NB4 (cell line): Measurements from ENCODE around the gene CCNC.

Experiments used
- DNase-seq: peaks from one replicate; pipeline ENCODE4 v3.0.0; 2010; ENCODE audit warnings: low read depth
- H3K4me3 ChIP-seq: one replicate; pipeline ENCODE4 v1.5.1; 2011; ENCODE audit warnings: mild to moderate bottlenecking, low read depth, low read length, moderate library complexity
- CTCF ChIP-seq: IDR thresholded peaks from one replicate; pipeline ENCODE4 v1.5.1; 2012; ENCODE audit warnings: low read depth, low read length
- MAX ChIP-seq: IDR thresholded peaks from 2 replicates; pipeline ENCODE4 v1.6.1; 2011; ENCODE audit warnings: low read depth, low read length
- MYC ChIP-seq: IDR thresholded peaks from 2 replicates; pipeline ENCODE4 v1.6.1; 2011; ENCODE audit warnings: low read depth, low read length
- POLR2A ChIP-seq: IDR thresholded peaks from 2 replicates; pipeline ENCODE4 v1.6.1; 2011; ENCODE audit warnings: mild to moderate bottlenecking; ENCODE audit not compliant: insufficient read length; ENCODE audit errors: extremely low read depth

The CCNC gene

GRCh38 chr6:99575544-99576227 lies 7.2 kb upstream of the CCNC start:
- H3K4me3 ChIP-seq, result no peak overlapping the region
- no peak for TF ChIP-seq CTCF
- TF ChIP-seq MAX, result no peak
- no peak for DNase-seq

- TF ChIP-seq POLR2A (no peak), MYC (no peak), CTCF (no peak), MAX (no peak)
- no peak overlapping the region for H3K4me3 ChIP-seq
These were observed 5.6 kb upstream of the CCNC start for GRCh38 chr6:99573980-99574617.

GRCh38 chr6:99563056-99563723 lies 5.3 kb downstream of the CCNC start:
- TF ChIP-seq CTCF, result no peak
- no peak for TF ChIP-seq MYC
- H3K4me3 ChIP-seq, result no peak overlapping the region
- no peak for DNase-seq

More at GRCh38 chr6:99573980-99574617, 5.6 kb upstream of the CCNC start:
- no peak for DNase-seq

GRCh38 chr6:99560668-99561067 lies 7.8 kb downstream of the CCNC start:
- no peak for DNase-seq
- H3K4me3 ChIP-seq, result no peak overlapping the region
- TF ChIP-seq CTCF (no peak), MYC (no peak), MAX (no peak), POLR2A (no peak)

- no peak for TF ChIP-seq MYC
- no peak for TF ChIP-seq CTCF
- TF ChIP-seq MAX, result no peak
- no peak overlapping the region for H3K4me3 ChIP-seq
- peak; percentile 37 for DNase-seq
These were observed 9.4 kb downstream of the CCNC start for GRCh38 chr6:99559057-99559456.
